Natural killer cell (primary cell): Measurements from ENCODE around the gene ATP10A. TPM values are rescaled to one million over a fixed set of nuclear protein-coding genes. Genes with fewer than 3 reads are reported as not detected.

Experiments
- ATAC-seq, 3 donors: fragments of 150-1000 bp in 2 of 3; fragments of 200-7000 bp in 1 of 3; cut with Tn5 transposase; 1 replicate in 1 of 3; 2 replicates in 2 of 3; pipeline ENCODE4 v1.10.0; 2021; ENCODE audit warnings: mild to moderate bottlenecking in 2 of 3, moderate library complexity in 2 of 3
- DNase-seq, 2 donors: peaks; one replicate each; pipeline versions ENCODE4 v3.0.0 to v3.0.0-alpha.2; 2013 to 2021; ENCODE audit warnings: mixed read lengths in 1 of 2
- H3K27ac ChIP-seq: one replicate; pipeline ENCODE4 v1.5.1; 2013; ENCODE audit warnings: mild to moderate bottlenecking, low read length
- H3K27me3 ChIP-seq: one replicate; pipeline ENCODE4 v1.6.1; 2013; ENCODE audit warnings: low read length; ENCODE audit not compliant: control insufficient read depth, insufficient read depth
- H3K36me3 ChIP-seq: one replicate; pipeline ENCODE4 v1.6.1; 2013; ENCODE audit warnings: low read length; ENCODE audit not compliant: control insufficient read depth, insufficient read depth
- H3K4me1 ChIP-seq: one replicate; pipeline ENCODE4 v1.6.1; 2013; ENCODE audit warnings: low read length; ENCODE audit not compliant: control insufficient read depth, insufficient read depth
- H3K4me3 ChIP-seq: one replicate; pipeline ENCODE4 v1.5.1; 2013; ENCODE audit warnings: low read length
- H3K9me3 ChIP-seq: one replicate; pipeline ENCODE4 v1.6.1; 2013; ENCODE audit warnings: low read length; ENCODE audit not compliant: control insufficient read depth, insufficient read depth
- H3K27ac Mint-ChIP-seq, 2 donors: one replicate each; pipeline ENCODE4 v1.8.0; 2022; ENCODE audit warnings: mild to moderate bottlenecking in 2 of 2, mixed read lengths in 2 of 2, moderate library complexity in 1 of 2
- H3K27me3 Mint-ChIP-seq, 2 donors: one replicate each; pipeline ENCODE4 v1.8.0; 2022; ENCODE audit warnings: low read depth in 2 of 2, mixed read lengths in 2 of 2
- H3K36me3 Mint-ChIP-seq: one replicate; pipeline ENCODE4 v1.8.0; 2022; ENCODE audit warnings: mixed read lengths
- H3K4me1 Mint-ChIP-seq, 2 donors: one replicate each; pipeline ENCODE4 v1.8.0; 2022; ENCODE audit warnings: mixed read lengths in 2 of 2
- H3K4me3 Mint-ChIP-seq: one replicate; pipeline ENCODE4 v1.8.0; 2022; ENCODE audit warnings: mild to moderate bottlenecking, moderate library complexity, mixed read lengths
- H3K9me3 Mint-ChIP-seq, 2 donors: one replicate each; pipeline ENCODE4 v1.8.0; 2022; ENCODE audit warnings: mixed read lengths in 2 of 2
- CTCF ChIP-seq: fragments of 200-600 bp; IDR thresholded peaks from one replicate; pipeline ENCODE4 v1.8.0; 2022; ENCODE audit warnings: antibody characterized with exemption
- WGBS: methylation state at CpG from one replicate; pipeline ENCODE4 v1.1.7; 2013; ENCODE audit warnings: missing lambda C conversion rate; ENCODE audit not compliant: insufficient coverage; 5-methylcytosine and 5-hydroxymethylcytosine counted together
- intact Hi-C: fragments of 100-400 bp; cut with micrococcal nuclease; formaldehyde crosslinking; loops from one replicate; pipeline ENCODE4 v1.14.2; 2022
- total RNA-seq, 4 donors: library from RNA; stranded (reverse); fragments of 120-200 nt in 1 of 4; gene quantifications; one replicate each; pipeline versions ENCODE4 v1.2.3 to v1.2.4, GENCODE V29; 2013 to 2022

Gene ATP10A
- total RNA-seq, 3 donors from 2014 or later (not counting 1 experiment from before 2014, with no cell fraction given), result 50.1 to 67.0 (median 51.2) TPM

- Mint-ChIP-seq H3K4me3 (no peak overlapping the region), H3K36me3 (peaks cover 1% of the 10 kb centered on the region), H3K4me1 (no peaks in the 10 kb centered on the region), H3K27me3 (no peaks in the 10 kb centered on the region), H3K9me3 (no peaks in the 10 kb centered on the region), H3K27ac (no peak overlapping the region)
- Histone ChIP-seq H3K9me3 (no peaks in the 10 kb centered on the region), H3K4me1 (no peaks in the 10 kb centered on the region), H3K36me3 (peaks cover 21% of the 10 kb centered on the region), H3K27me3 (no peaks in the 10 kb centered on the region), H3K27ac (no peak overlapping the region), H3K4me3 (no peak overlapping the region)
- WGBS, result 97% methylated on average over 17 of the region's 21 CpGs
- ATAC-seq (no peak), DNase-seq (no peak)
- no peak for TF ChIP-seq CTCF
- intact Hi-C loops, result no loop called here
Measured at GRCh38 chr15:25716414-25717126, 146.6 kb downstream of the ATP10A start.

DNA sequence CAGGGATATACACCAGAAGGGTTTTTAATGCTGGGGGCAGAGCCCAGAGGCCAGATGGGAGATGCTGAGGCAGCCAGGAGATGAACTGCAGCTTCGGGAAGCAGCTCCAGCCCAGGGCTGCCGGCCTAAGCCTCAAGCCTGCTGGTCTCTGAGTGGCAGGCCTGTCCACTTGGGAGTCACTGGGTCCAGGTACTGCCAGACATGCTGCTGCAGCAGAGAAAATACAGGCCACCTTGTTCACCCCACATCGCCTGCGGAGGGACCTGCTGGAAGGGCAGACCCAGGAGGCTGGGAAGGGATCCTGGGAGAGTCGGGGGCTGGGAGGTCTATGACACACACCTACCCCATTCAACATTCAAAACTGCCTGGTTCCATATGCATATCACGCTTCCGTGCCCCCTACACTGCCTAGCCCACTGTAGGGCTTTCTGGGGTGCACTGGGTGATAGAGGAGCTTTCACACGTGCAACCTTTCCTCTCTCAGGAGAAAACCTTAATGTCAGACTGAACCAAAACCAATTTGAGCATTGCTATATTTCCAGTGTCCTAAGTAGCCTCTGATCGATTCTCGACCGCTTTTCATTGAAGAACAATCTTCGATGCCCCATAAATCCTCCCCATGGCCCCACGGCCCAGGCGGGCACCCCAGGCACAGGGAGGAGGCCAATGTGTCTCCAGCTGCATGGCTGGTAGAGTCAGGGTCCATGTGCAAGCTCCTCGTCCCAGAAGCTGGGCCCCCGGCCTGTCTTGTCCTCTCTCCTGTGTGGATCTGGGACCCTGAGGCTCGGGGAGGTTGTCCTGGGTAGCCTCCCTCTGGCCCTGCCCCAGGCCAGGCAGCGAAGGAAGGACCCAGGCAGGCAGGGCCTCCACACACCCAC, 147.4 kb downstream of the ATP10A start:
- H3K36me3 Mint-ChIP-seq, result no peaks in the 10 kb centered on the region
- Histone ChIP-seq H3K9me3 (no peaks in the 10 kb centered on the region), H3K4me1 (no peaks in the 10 kb centered on the region), H3K27me3 (no peaks in the 10 kb centered on the region), H3K4me3 (no peak overlapping the region), H3K36me3 (peaks cover 18% of the 10 kb centered on the region), H3K27ac (no peak overlapping the region)
- H3K27me3 Mint-ChIP-seq, result no peaks in the 10 kb centered on the region
- ATAC-seq (no peak), DNase-seq (no peak)
- H3K4me1 Mint-ChIP-seq, result no peaks in the 10 kb centered on the region
- WGBS, result 95% methylated on average over 18 of the region's 18 CpGs
- no peak overlapping the region for H3K27ac Mint-ChIP-seq
- H3K9me3 Mint-ChIP-seq, result no peaks in the 10 kb centered on the region
- intact Hi-C loops, result no loop called here
- TF ChIP-seq CTCF, result no peak
- H3K4me3 Mint-ChIP-seq, result no peak overlapping the region

GRCh38 chr15:25714538-25714840, 148.6 kb downstream of the ATP10A start:
- intact Hi-C loops, result no loop called here
- Histone ChIP-seq H3K4me3 (no peak overlapping the region), H3K27me3 (no peaks in the 10 kb centered on the region), H3K4me1 (no peaks in the 10 kb centered on the region), H3K36me3 (peaks cover 7% of the 10 kb centered on the region), H3K9me3 (no peaks in the 10 kb centered on the region), H3K27ac (no peak overlapping the region)
- no peak overlapping the region for H3K4me3 Mint-ChIP-seq
- DNase-seq (no peak), ATAC-seq (no peak)
- H3K27ac Mint-ChIP-seq, result no peak overlapping the region
- 88% methylated on average over 2 of the region's 3 CpGs for WGBS
- no peaks in the 10 kb centered on the region for H3K27me3 Mint-ChIP-seq
- H3K36me3 Mint-ChIP-seq, result no peaks in the 10 kb centered on the region
- no peak for TF ChIP-seq CTCF
- no peaks in the 10 kb centered on the region for H3K9me3 Mint-ChIP-seq
- no peaks in the 10 kb centered on the region for H3K4me1 Mint-ChIP-seq
